Measurements from ENCODE around the gene ZNF790.
"Not testable (repeated sequence)": the region's sequence is repeated elsewhere in the genome, so short reads cannot be mapped to it uniquely, and the experiment has no call there.

The ZNF790 gene

GRCh38 chr19:36805364-36805763, 32.8 kb downstream of the ZNF790 start:
- no peak overlapping the region for H3K4me3 ChIP-seq
- no peak overlapping the region for H3K27ac ChIP-seq
- TF ChIP-seq CTCF (IDR thresholded peaks at IDR 0.05): no peak
- no peak for DNase-seq (ENCODE audit: low spot score)

- no peak for TF ChIP-seq CTCF (IDR thresholded peaks at IDR 0.05)
- H3K27ac ChIP-seq: peak overlapping the region; percentile 64 to 74
- H3K4me3 ChIP-seq: peak overlapping the region; percentile 81
- no peak for DNase-seq (ENCODE audit: low spot score)
Observed at GRCh38 chr19:36797786-36798108, 40.4 kb downstream of the ZNF790 start.

GRCh38 chr19:36796714-36796992, 41.5 kb downstream of the ZNF790 start:
- Histone ChIP-seq H3K4me3 (peak overlapping the region; percentile 81), H3K27ac (peak overlapping the region; percentile 64 to 74)
- no peak for DNase-seq (ENCODE audit: low spot score)
- no peak for TF ChIP-seq CTCF (IDR thresholded peaks at IDR 0.05)

GRCh38 chr19:36791420-36792141, 46.6 kb downstream of the ZNF790 start:
- not testable (repeated sequence) for DNase-seq (ENCODE audit: low spot score); H3K27ac ChIP-seq
- peak overlapping the region; percentile 28 for H3K4me3 ChIP-seq

- no peak for TF ChIP-seq CTCF (IDR thresholded peaks at IDR 0.05)
- peak overlapping the region in 1 of 2 donors; percentile 37 for H3K27ac ChIP-seq
- H3K4me3 ChIP-seq: peak overlapping the region; percentile 61
- DNase-seq (ENCODE audit: low spot score): no peak
Observed at GRCh38 chr19:36775768-36776167, 62.4 kb downstream of the ZNF790 start.

- DNase-seq (ENCODE audit: low spot score): no peak
- TF ChIP-seq CTCF (IDR thresholded peaks at IDR 0.05): no peak
- Histone ChIP-seq H3K27ac (peak overlapping the region in 1 of 2 donors; percentile 86), H3K4me3 (peak overlapping the region; percentile 83)
Observed at GRCh38 chr19:36773223-36773579, 65.0 kb downstream of the ZNF790 start.

- peak within 1 kb of the TSS; percentile 83 for H3K4me3 ChIP-seq
- peak within 1 kb of the TSS; percentile 56 to 86 for H3K27ac ChIP-seq
- TF ChIP-seq CTCF (IDR thresholded peaks at IDR 0.05): no peak
- DNase-seq (ENCODE audit: low spot score): peak; percentile 95
Observed at GRCh38 chr19:36772311-36773222, 65.6 kb downstream of the ZNF790 start, which contains the start of gene ZNF850. TSS of gene ZNF850 (minus strand) at chr19:36772807. CDS start at chr19:36762606, 10,201 bp downstream.

Measured in coronary artery (tissue), 2 donors.